ENCODE measurements around the gene ZNF526. TPM values are rescaled to one million over a fixed set of nuclear protein-coding genes. Genes with fewer than 3 reads are reported as not detected.

ZNF526 gene
- total RNA-seq, 1 donor from 2014 or later = 4.1 TPM

GRCh38 chr19:42274065-42274682 lies 54.1 kb downstream of the ZNF526 start:
- DNase-seq (ENCODE audit: low spot score in 2 of 2) (no peak), FAIRE-seq (no peak)

GRCh38 chr19:42275103-42275502 lies 55.0 kb downstream of the ZNF526 start:
- no peak for DNase-seq (ENCODE audit: low spot score in 2 of 2)
- no peak for FAIRE-seq

- FAIRE-seq (no peak), DNase-seq (ENCODE audit: low spot score in 2 of 2) (no peak)
Observed at GRCh38 chr19:42275517-42275916, 55.4 kb downstream of the ZNF526 start.

- DNase-seq (ENCODE audit: low spot score in 2 of 2) (no peak), FAIRE-seq (no peak)
Observed at GRCh38 chr19:42276284-42276683, 56.2 kb downstream of the ZNF526 start.

GRCh38 chr19:42276821-42277220 lies 56.7 kb downstream of the ZNF526 start:
- DNase-seq (ENCODE audit: low spot score in 2 of 2) = no peak
- FAIRE-seq = no peak

Other genes with a start within 250 kb of the ZNF526 start
- 149 TPM for gene ATP1A3, start 226.1 kb upstream of the ZNF526 start, total RNA-seq
- 13.9 TPM for gene GRIK5, start 150.1 kb upstream of the ZNF526 start, total RNA-seq
- gene ZNF574, start 144.1 kb upstream of the ZNF526 start, total RNA-seq = 13.5 TPM
- gene POU2F2, start 87.9 kb upstream of the ZNF526 start, total RNA-seq = 2.9 TPM
- gene DEDD2, start 2.6 kb upstream of the ZNF526 start, total RNA-seq = 20.0 TPM
- gene GSK3A, start 22.3 kb downstream of the ZNF526 start, total RNA-seq = 16.3 TPM
- 7.7 TPM for gene ERF, start 34.8 kb downstream of the ZNF526 start, total RNA-seq
- 15.5 TPM for gene CIC, start 48.9 kb downstream of the ZNF526 start, total RNA-seq
- 2.0 TPM for gene PRR19, start 81.8 kb downstream of the ZNF526 start, total RNA-seq
- gene PAFAH1B3, start 82.3 kb downstream of the ZNF526 start, total RNA-seq = 242 TPM
- 35.1 TPM for gene TMEM145, start 93.0 kb downstream of the ZNF526 start, total RNA-seq
- gene MEGF8, start 105.3 kb downstream of the ZNF526 start, total RNA-seq = 35.9 TPM
- gene CNFN, start 170.0 kb downstream of the ZNF526 start, total RNA-seq = not detected
- gene LIPE, start 207.1 kb downstream of the ZNF526 start, total RNA-seq = 10.2 TPM
- not detected for gene CXCL17, start 222.6 kb downstream of the ZNF526 start, total RNA-seq